ENCODE data around the gene MAL. TPM values are rescaled to one million over a fixed set of nuclear protein-coding genes. Genes with fewer than 3 reads are reported as not detected.
A peak's percentile ranks its signal among the peaks of the same experiment; 100 is the strongest.

The MAL gene
- total and polyA plus RNA-seq, 11 donors: 0.97 to 12.7 (median 3.5) TPM

- DNase-seq (no peak), ATAC-seq (no peak)
- 66 to 86% (median 70%) methylated on average over 7 of the region's 7 CpGs for WGBS, 4 donors
- TF ChIP-seq POLR2A (IDR thresholded peaks at IDR 0.05) (no peak), CTCF (IDR thresholded peaks at IDR 0.05) (no peak)
- Histone ChIP-seq H3K4me3 (no peak overlapping the region), H3K9me3 (no peaks in the 10 kb centered on the region), H3K4me1 (peaks cover 0 to 8% (median 0%) of the 10 kb centered on the region in 12 donors), H3K36me3 (no peaks in the 10 kb centered on the region), H3K27ac (no peak overlapping the region), H3K27me3 (peaks cover 0 to 4% (median 0%) of the 10 kb centered on the region in 9 donors)
- intact Hi-C loops (cut with DNase I): no loop called here
Observed at GRCh38 chr2:95006588-95006987, 18.9 kb upstream of the MAL start.

- 84 to 89% (median 87%) methylated on average over 12 of the region's 12 CpGs for WGBS, 4 donors
- peaks cover 0 to 8% (median 0%) of the 10 kb centered on the region in 12 donors for H3K4me1 ChIP-seq
- no peak for DNase-seq
- no peaks in the 10 kb centered on the region for H3K36me3 ChIP-seq
- no peak for TF ChIP-seq CTCF (IDR thresholded peaks at IDR 0.05)
- TF ChIP-seq POLR2A (IDR thresholded peaks at IDR 0.05): no peak
- intact Hi-C loops (cut with DNase I): no loop called here
- H3K27ac ChIP-seq: peak overlapping the region in 3 of 12 donors; percentile 65 to 80 (median 69)
- H3K27me3 ChIP-seq: peaks cover 0 to 4% (median 0%) of the 10 kb centered on the region in 9 donors
- no peaks in the 10 kb centered on the region for H3K9me3 ChIP-seq
- no peak overlapping the region for H3K4me3 ChIP-seq
- ATAC-seq: no peak
Observed at GRCh38 chr2:95007031-95007609, 18.4 kb upstream of the MAL start.

- peak; percentile 74 to 91 (median 83) for ATAC-seq
- intact Hi-C loops (cut with DNase I): no loop called here
Observed at GRCh38 chr2:95007822-95008221, 17.7 kb upstream of the MAL start.

More at GRCh38 chr2:95007822-95008221, 17.7 kb upstream of the MAL start:
- no peaks in the 10 kb centered on the region for H3K9me3 ChIP-seq
- WGBS, 4 donors: 35 to 53% (median 43%) methylated on average over 6 to 8 of the region's 8 CpGs
- no peaks in the 10 kb centered on the region for H3K36me3 ChIP-seq
- H3K27ac ChIP-seq: peak overlapping the region in 7 of 12 donors; percentile 9 to 80 (median 59)
- peaks cover 0 to 8% (median 0%) of the 10 kb centered on the region in 12 donors for H3K4me1 ChIP-seq
- DNase-seq: peak in 4 of 5 donors; percentile 43 to 77 (median 48)
- H3K27me3 ChIP-seq: peaks cover 0 to 4% (median 0%) of the 10 kb centered on the region in 9 donors
- no peak for TF ChIP-seq CTCF (IDR thresholded peaks at IDR 0.05)
- no peak for TF ChIP-seq POLR2A (IDR thresholded peaks at IDR 0.05)
- no peak overlapping the region for H3K4me3 ChIP-seq

Measured in heart left ventricle (tissue), 16 donors.